ENCODE results near the gene CCT8.

- no peak for TF ChIP-seq CTCF (conservative IDR thresholded peaks at IDR 0.05; ENCODE audit: low read depth in 2 of 2)
- TF ChIP-seq REST (IDR thresholded peaks at IDR 0.05; ENCODE audit: unreplicated experiment): no peak
- TF ChIP-seq EZH2 (IDR thresholded peaks at IDR 0.05; ENCODE audit: low read depth, unreplicated experiment): no peak
- no peak for TF ChIP-seq POLR2AphosphoS5 (IDR thresholded peaks at IDR 0.05; ENCODE audit: low read depth)
- TF ChIP-seq ZNF331 (CRISPR knock-in tag; IDR thresholded peaks at IDR 0.05; ENCODE audit: low read depth): no peak
- TF ChIP-seq STAT1 (IDR thresholded peaks at IDR 0.05; ENCODE audit: unreplicated experiment): no peak
- TF ChIP-seq EZH2phosphoT487 (IDR thresholded peaks at IDR 0.05; ENCODE audit: unreplicated experiment): no peak
- TF ChIP-seq CREB1 (CRISPR knock-in tag; IDR thresholded peaks at IDR 0.05; ENCODE audit: low read depth): no peak
- no peak for TF ChIP-seq JUNB (IDR thresholded peaks at IDR 0.05; ENCODE audit: unreplicated experiment)
These were observed 16.9 kb downstream of the CCT8 start for GRCh38 chr21:29056538-29057050.
